Measurements from ENCODE around the gene CYP46A1. TPM values are rescaled to one million over a fixed set of nuclear protein-coding genes. Genes with fewer than 3 reads are reported as not detected.

The CYP46A1 gene
- total RNA-seq, 1 experiment from 2014 or later = 0.59 TPM

DNA sequence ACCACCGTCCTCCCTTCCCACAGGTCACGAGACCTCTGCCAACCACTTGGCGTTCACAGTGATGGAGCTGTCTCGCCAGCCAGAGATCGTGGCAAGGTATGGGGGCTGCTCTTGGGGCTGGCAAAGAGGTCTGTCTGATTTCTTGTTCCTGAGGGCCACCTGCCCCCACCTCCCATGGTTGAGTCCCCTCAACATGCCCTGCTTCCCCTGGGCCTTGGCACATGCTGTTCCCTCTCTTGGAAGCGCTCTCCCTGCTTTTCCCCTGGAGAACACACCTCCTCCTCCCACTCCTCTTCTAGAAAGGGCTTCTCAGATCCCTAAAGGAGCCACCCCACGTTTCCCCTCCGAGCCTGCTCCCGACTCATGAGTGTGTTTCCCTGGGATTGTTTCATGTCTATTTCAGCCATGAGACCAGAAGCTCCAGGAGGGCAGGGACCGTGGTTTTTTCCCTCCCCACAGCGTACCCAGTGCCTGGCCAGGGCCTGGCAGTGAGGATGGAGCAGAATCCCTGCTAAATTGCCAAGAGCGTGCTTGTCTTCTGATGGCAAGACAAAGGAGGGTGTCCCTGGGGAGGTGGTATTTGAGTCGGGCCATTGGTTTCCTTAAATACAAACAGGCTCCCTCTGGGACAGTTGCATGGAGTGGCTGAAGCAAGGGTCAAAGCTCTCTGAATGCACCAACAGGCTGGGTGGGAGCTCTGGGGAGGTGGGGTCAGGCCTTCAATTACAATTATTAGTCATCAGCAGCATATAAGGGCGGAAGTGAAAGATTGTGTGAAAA lies 34.1 kb downstream of the CYP46A1 start:
- H3K4me2 ChIP-seq (ENCODE audit: insufficient read depth, insufficient read length, low read length) = no peak overlapping the region
- H3K27ac ChIP-seq (ENCODE audit: insufficient read length, low read depth, low read length) = no peak overlapping the region
- no peak overlapping the region for H2BK5ac ChIP-seq (ENCODE audit: insufficient read length, low read length)
- Mint-ChIP-seq H3K27me3 (ENCODE audit: low read depth) (peaks cover 8% of the 10 kb centered on the region), H3K27ac (peak overlapping the region; percentile 14 to 45 (median 35); a peak in 3 of 7 replicates), H3K36me3 (ENCODE audit: insufficient read depth in 1 of 3, low read depth in 3 of 3) (no peaks in the 10 kb centered on the region), H3K4me1 (peaks cover 10 to 18% of the 10 kb centered on the region in 2 experiments), H3K4me3 (no peak overlapping the region), H3K9me3 (peaks cover 2 to 5% of the 10 kb centered on the region in 2 experiments; a peak in 3 of 5 replicates)
- H3K4ac ChIP-seq (ENCODE audit: low read depth, low read length) = no peak overlapping the region
- no peak overlapping the region for H4K8ac ChIP-seq (replicated peaks; ENCODE audit: insufficient read length, low read depth, low read length)
- peak overlapping the region; percentile 41; the same call in 1 of the 2 replicates for H3K14ac ChIP-seq (ENCODE audit: insufficient read depth, low read length)
- H3K27me3 ChIP-seq (ENCODE audit: insufficient read depth, low read length) = no peaks in the 10 kb centered on the region
- H3K9me3 ChIP-seq (ENCODE audit: control insufficient read depth, low read depth, low read length) = no peaks in the 10 kb centered on the region
- no peaks in the 10 kb centered on the region for H4K20me1 ChIP-seq (ENCODE audit: control insufficient read depth, insufficient read depth, insufficient read length)
- WGBS (ENCODE audit: extremely low coverage, insufficient read length, low lambda C conversion rate) = no CpG with 5 or more reads among the region's 14 CpGs
- no peak overlapping the region for H4K91ac ChIP-seq (ENCODE audit: insufficient read length, low read depth, low read length)
- H2BK12ac ChIP-seq (ENCODE audit: insufficient read length, low read depth, low read length) = no peak overlapping the region
- H3K23me2 ChIP-seq (ENCODE audit: insufficient read length, low read depth, low read length, poor library complexity, severe bottlenecking) = no peaks in the 10 kb centered on the region
- H3K9ac ChIP-seq (ENCODE audit: extremely low read depth, insufficient read length, low read length) = no peak overlapping the region
- H3T11ph ChIP-seq (ENCODE audit: low read length) = no peak overlapping the region
- no peak overlapping the region for H4K5ac ChIP-seq (ENCODE audit: insufficient read length, low read depth, low read length)
- no peak overlapping the region for H3K23ac ChIP-seq (ENCODE audit: insufficient read length, low read depth, low read length)
- TF ChIP-seq CTCF (conservative IDR thresholded peaks at IDR 0.05) = no peak
- H2BK120ac ChIP-seq (ENCODE audit: low read depth, low read length, poor library complexity, severe bottlenecking) = no peak overlapping the region
- no peaks in the 10 kb centered on the region for H3K79me2 ChIP-seq (ENCODE audit: insufficient read depth, low read length)
- H2AK5ac ChIP-seq (ENCODE audit: insufficient read length, low read length) = no peak overlapping the region
- H2AFZ ChIP-seq (ENCODE audit: low read length) = no peak overlapping the region
- H2BK15ac ChIP-seq (ENCODE audit: low read depth, low read length) = no peak overlapping the region
- no peak overlapping the region for H3K56ac ChIP-seq (ENCODE audit: insufficient read length, low read depth, low read length)
- no peaks in the 10 kb centered on the region for H3K79me1 ChIP-seq (ENCODE audit: insufficient read depth, low read depth, low read length, poor library complexity, severe bottlenecking)
- H3K18ac ChIP-seq (ENCODE audit: insufficient read length, low read depth, low read length) = no peak overlapping the region
- H3K4me1 ChIP-seq (ENCODE audit: insufficient read depth, low read length) = no peaks in the 10 kb centered on the region
- DNase-seq = peak; percentile 25
- no peak overlapping the region for H2BK20ac ChIP-seq (ENCODE audit: low read depth, low read length, poor library complexity, severe bottlenecking)

Data from H9 (cell line).